Endothelial cell of umbilical vein (primary cell): ENCODE results near the gene PGBD5. TPM values are rescaled to one million over a fixed set of nuclear protein-coding genes. Genes with fewer than 3 reads are reported as not detected.

Experiments used
- BruUV-seq: library from RNA; stranded (reverse); fragments of 400-500 nt; replicated peaks from 2 replicates; lab custom pipeline; 2021; lab: Mats Ljungman, UMichigan
- CTCF ChIA-PET: fragments of 300-600, 350-600 bp; sonication (Branson Sonifier 250); formaldehyde crosslinking; loops from one replicate; lab custom pipeline; 2021; ENCODE audit warnings: antibody characterized with exemption, inconsistent platforms; lab: Charles Lee
- POLR2A ChIA-PET: fragments of 300-600, 350-600 bp; sonication (Branson Sonifier 250); formaldehyde crosslinking; loops from one replicate; lab custom pipeline; 2021; ENCODE audit warnings: antibody characterized with exemption, inconsistent platforms; lab: Charles Lee
- DNase-seq: peaks from one replicate; pipeline ENCODE4 v3.0.0-alpha.2; 2011; ENCODE audit warnings: low read depth, low spot score
- FAIRE-seq: peaks from 2 replicates; lab custom pipeline; 2011; peaks lifted over from hg19 to GRCh38; lab: Jason Lieb, UNC
- H2AFZ ChIP-seq: 2 replicates; pipeline ENCODE4 v1.6.0; 2012; ENCODE audit warnings: low read depth, low read length, control low read depth, inconsistent platforms
- H3K27ac ChIP-seq: 2 replicates; pipeline ENCODE4 v1.5.1; 2011; ENCODE audit warnings: low read depth, mild to moderate bottlenecking, control low read depth, low read length, moderate library complexity; ENCODE audit not compliant: insufficient read depth
- H3K27me3 ChIP-seq, 2 experiments: 2 replicates each; pipeline versions ENCODE4 v1.6.0 to v1.6.1; 2011; ENCODE audit warnings: low read length in 2 of 2, mixed read lengths in 1 of 2; ENCODE audit not compliant: control insufficient read depth in 2 of 2, insufficient read depth in 2 of 2
- H3K36me3 ChIP-seq, 2 experiments: 2 replicates in 1 of 2; 3 replicates in 1 of 2; pipeline ENCODE4 v1.5.1; 2011; ENCODE audit warnings: low read length in 2 of 2, mild to moderate bottlenecking in 1 of 2, moderate library complexity in 1 of 2; ENCODE audit not compliant: control insufficient read depth in 2 of 2, insufficient read depth in 2 of 2; ENCODE audit errors: extremely low read depth in 1 of 2
- H3K4me1 ChIP-seq: 3 replicates; pipeline ENCODE4 v1.5.1; 2011; ENCODE audit warnings: mild to moderate bottlenecking, low read length; ENCODE audit not compliant: control insufficient read depth, insufficient read depth; ENCODE audit errors: extremely low read depth
- H3K4me2 ChIP-seq: 2 replicates; pipeline ENCODE4 v1.6.1; 2011; ENCODE audit warnings: low read length, control low read depth, mixed read lengths; ENCODE audit not compliant: insufficient read depth
- H3K4me3 ChIP-seq, 3 experiments: fragments of 200-600 bp in 1 of 3; sonication (generic), shearing (Covaris generic) in 1 of 3; replicated peaks in 1 of 3; 2 replicates each; pipeline ENCODE4 v1.5.1; 2011 to 2016; ENCODE audit warnings: control low read depth in 3 of 3, low read length in 3 of 3, mild to moderate bottlenecking in 2 of 3, inconsistent platforms in 1 of 3, low read depth in 1 of 3, moderate library complexity in 1 of 3; ENCODE audit not compliant: insufficient read depth in 1 of 3
- H3K79me2 ChIP-seq: 2 replicates; pipeline ENCODE4 v1.6.0; 2012; ENCODE audit warnings: low read length, inconsistent platforms; ENCODE audit not compliant: control insufficient read depth, insufficient read depth
- H3K9ac ChIP-seq: replicated peaks from 2 replicates; pipeline ENCODE3; 2011; ENCODE audit warnings: low read length, control low read depth; ENCODE audit not compliant: insufficient read depth; ENCODE audit errors: extremely low read depth
- H3K9me1 ChIP-seq: replicated peaks from 3 replicates; pipeline ENCODE4 v1.6.0; 2011; ENCODE audit warnings: mild to moderate bottlenecking, low read length; ENCODE audit not compliant: control insufficient read depth, insufficient read depth; ENCODE audit errors: extremely low read depth
- H3K9me3 ChIP-seq: replicated peaks from 2 replicates; pipeline ENCODE4 v1.5.1; 2012; ENCODE audit warnings: low read length, inconsistent platforms; ENCODE audit not compliant: control insufficient read depth, insufficient read depth
- H4K20me1 ChIP-seq: replicated peaks from 2 replicates; pipeline ENCODE3; 2011; ENCODE audit warnings: mild to moderate bottlenecking, low read length; ENCODE audit not compliant: control insufficient read depth, insufficient read depth; ENCODE audit errors: extremely low read depth
- CTCF ChIP-seq, 2 donors: IDR thresholded peaks; 1 replicate in 1 of 2; 2 replicates in 1 of 2; pipeline ENCODE4 v1.5.1; 2011; ENCODE audit warnings: low read length in 2 of 2, mild to moderate bottlenecking in 2 of 2, moderate library complexity in 2 of 2, control low read depth in 1 of 2, inconsistent platforms in 1 of 2, low read depth in 1 of 2; ENCODE audit not compliant: insufficient read depth in 1 of 2; ENCODE audit errors: extremely low read depth in 1 of 2
- EZH2 ChIP-seq: IDR thresholded peaks from 2 replicates; pipeline ENCODE4 v1.6.1; 2012; ENCODE audit warnings: borderline replicate concordance, low read depth, mild to moderate bottlenecking, moderate library complexity, low read length, inconsistent platforms; ENCODE audit not compliant: severe bottlenecking
- FOS ChIP-seq: IDR thresholded peaks from 2 replicates; pipeline ENCODE4 v1.6.1; 2011; ENCODE audit warnings: mild to moderate bottlenecking, low read length, moderate library complexity, borderline replicate concordance; ENCODE audit not compliant: insufficient read depth
- GATA2 ChIP-seq: IDR thresholded peaks from 2 replicates; pipeline ENCODE4 v1.7.0; 2011; ENCODE audit warnings: low read depth, mild to moderate bottlenecking, moderate library complexity, mixed read lengths, low read length; ENCODE audit not compliant: insufficient read length, insufficient read depth
- JUN ChIP-seq: IDR thresholded peaks from 2 replicates; pipeline ENCODE4 v1.6.1; 2011; ENCODE audit warnings: borderline replicate concordance, low read depth; ENCODE audit not compliant: insufficient read length, insufficient read depth
- MAX ChIP-seq: IDR thresholded peaks from 2 replicates; pipeline ENCODE4 v1.6.1; 2011; ENCODE audit not compliant: insufficient read depth, insufficient read length
- MYC ChIP-seq: IDR thresholded peaks from one replicate; pipeline ENCODE4 v1.6.1; 2011; ENCODE audit warnings: mild to moderate bottlenecking, low read depth, low read length
- POLR2A ChIP-seq: IDR thresholded peaks from 2 replicates; pipeline ENCODE4 v1.6.1; 2012; ENCODE audit warnings: low read depth, mild to moderate bottlenecking, control low read depth, low read length
- POLR2AphosphoS5 ChIP-seq: IDR thresholded peaks from 2 replicates; pipeline ENCODE4 v1.6.1; 2012; ENCODE audit warnings: low read depth, mild to moderate bottlenecking, control low read depth, low read length, moderate library complexity; ENCODE audit not compliant: insufficient read depth
- dilution Hi-C: fragments of 300-500 bp; cut with MboI; formaldehyde crosslinking; loops from one replicate; pipeline ENCODE4 v1.15.0; 2019; ENCODE audit warnings: low sequenced_read_pairs; ENCODE audit not compliant: extremely low pct_ligation_motif_present
- intact Hi-C: fragments of 100-400 bp; cut with micrococcal nuclease; formaldehyde crosslinking; loops from one replicate; pipeline ENCODE4 v1.10.0; 2022
- polyA plus RNA-seq, 4 experiments: library from polyadenylated mRNA; depleted of rRNA in 3 of 4; stranded (reverse) in 3 of 4; unstranded in 1 of 4; fragments of >200 nt; gene quantifications; 2 replicates each; pipeline versions ENCODE4 v1.2.1 to v1.2.3, GENCODE V29; 2011 to 2012; ENCODE audit warnings: missing spikeins in 1 of 4
- total RNA-seq: library from RNA; stranded (reverse); gene quantifications from 2 replicates; pipeline ENCODE4 v1.2.3, GENCODE V29; 2021

Gene PGBD5
- total and polyA plus RNA-seq, 2 donors (not counting 3 experiments of a cell fraction or from before 2014, with no cell fraction given) = 0.03 TPM; not detected in 1

GRCh38 chr1:230464671-230465070 is 38.5 kb upstream of the PGBD5 start:
- Histone ChIP-seq H3K9ac (no peak overlapping the region), H3K4me2 (no peak overlapping the region), H3K9me1 (no peaks in the 10 kb centered on the region), H3K4me3 (no peak overlapping the region), H3K27me3 (no peaks in the 10 kb centered on the region), H4K20me1 (no peaks in the 10 kb centered on the region), H2AFZ (no peak overlapping the region), H3K9me3 (no peaks in the 10 kb centered on the region), H3K27ac (no peak overlapping the region), H3K36me3 (no peaks in the 10 kb centered on the region), H3K79me2 (no peaks in the 10 kb centered on the region), H3K4me1 (no peaks in the 10 kb centered on the region)
- TF ChIP-seq JUN = no peak
- no peak for TF ChIP-seq FOS
- no peak for TF ChIP-seq GATA2
- TF ChIP-seq MAX = no peak
- no peak for TF ChIP-seq EZH2
- no peak for TF ChIP-seq MYC
- no peak for TF ChIP-seq POLR2AphosphoS5
- TF ChIP-seq CTCF (IDR thresholded peaks at IDR 0.05; ENCODE audit: extremely low read depth in 1 of 2, insufficient read depth in 1 of 2, low read depth in 1 of 2, low read length in 2 of 2) = no peak
- TF ChIP-seq POLR2A = no peak
- FAIRE-seq (no peak), DNase-seq (no peak)
- intact Hi-C loops = no loop called here
- ChIA-PET POLR2A (no interaction called here), CTCF (no interaction called here)
- dilution Hi-C loops = no loop called here
- BruUV-seq = no TSS peak
